Colonic mucosa (tissue), 4 donors: ENCODE data around the gene MAB21L2. TPM values are rescaled to one million over a fixed set of nuclear protein-coding genes. Genes with fewer than 3 reads are reported as not detected.
"Not testable (repeated sequence)": the region's sequence is repeated elsewhere in the genome, so short reads cannot be mapped to it uniquely, and the experiment has no call there.

Experiments used
- DNase-seq: peaks from one replicate; pipeline ENCODE4 v3.0.0-alpha.2; 2020
- H3K27ac ChIP-seq: fragments of 200-600 bp; one replicate; pipeline ENCODE4 v1.8.0; 2021
- H3K27me3 ChIP-seq: fragments of 200-600 bp; one replicate; pipeline ENCODE4 v1.8.0; 2021
- H3K36me3 ChIP-seq: fragments of 200-600 bp; one replicate; pipeline ENCODE4 v1.8.0; 2021
- H3K4me1 ChIP-seq: fragments of 200-600 bp; one replicate; pipeline ENCODE4 v1.8.0; 2021; ENCODE audit warnings: mild to moderate bottlenecking
- H3K4me3 ChIP-seq: fragments of 200-600 bp; one replicate; pipeline ENCODE4 v1.8.0; 2021
- H3K9ac ChIP-seq, 2 donors: one replicate each; pipeline ENCODE4 v1.7.0; 2013; ENCODE audit warnings: control low read depth in 2 of 2, low read depth in 2 of 2, low read length in 2 of 2
- H3K9me3 ChIP-seq: fragments of 200-600 bp; one replicate; pipeline ENCODE4 v1.8.0; 2021
- CTCF ChIP-seq: fragments of 200-600 bp; IDR thresholded peaks from one replicate; pipeline ENCODE4 v1.8.0; 2022; ENCODE audit warnings: antibody characterized with exemption, mild to moderate bottlenecking
- intact Hi-C: fragments of 100-400 bp; cut with DNase I; formaldehyde crosslinking; loops from one replicate; pipeline ENCODE4 v1.14.1; 2022
- total RNA-seq, 2 donors: library from RNA; stranded (reverse); fragmentation: NEBNext Ultra II Directional in 1 of 2; extraction: Animal tissue kit (Norgen Biotek cat#: 25700) in 1 of 2; gene quantifications; one replicate each; pipeline ENCODE4 v1.2.1, GENCODE V29; 2021
- donor health status: healthy.
- donor health status: DM: no; HTN: no; CAD: no.
- donor health status: DM: no; HTN: no; CAD: no.

MAB21L2 gene
- total RNA-seq, result 10 to 100 TPM in 1 of 2 donors, 1 to 10 TPM in 1; 2.0 to 27.5 TPM

GRCh38 chr4:150582146-150582872 is at the start of gene MAB21L2:
MAB21L2 (plus strand) TSS chr4:150582151; CDS start chr4:150583030, 879 bp downstream.
- no peaks in the 10 kb centered on the region for H3K36me3 ChIP-seq
- H3K27ac ChIP-seq, result peak within 1 kb of the TSS; percentile 62
- peak within 1 kb of the TSS; percentile 59 to 70 for H3K9ac ChIP-seq
- no peaks in the 10 kb centered on the region for H3K9me3 ChIP-seq
- no peaks in the 10 kb centered on the region for H3K27me3 ChIP-seq
- H3K4me3 ChIP-seq, result peak within 1 kb of the TSS; percentile 28
- intact Hi-C loops, result no loop called here
- no peaks in the 10 kb centered on the region for H3K4me1 ChIP-seq
- TF ChIP-seq CTCF, result no peak
- DNase-seq, result no peak

- Histone ChIP-seq H3K36me3 (no peaks in the 10 kb centered on the region), H3K9me3 (no peaks in the 10 kb centered on the region), H3K27ac (no peak overlapping the region), H3K4me3 (no peak overlapping the region), H3K27me3 (no peaks in the 10 kb centered on the region), H3K4me1 (no peaks in the 10 kb centered on the region), H3K9ac (no peak overlapping the region)
- no peak for TF ChIP-seq CTCF
- DNase-seq, result no peak
- intact Hi-C loops, result no loop called here
Observed at GRCh38 chr4:150533673-150534072, 48.3 kb upstream of the MAB21L2 start.

GRCh38 chr4:150534818-150535217 is 47.1 kb upstream of the MAB21L2 start:
- Histone ChIP-seq H3K27me3 (no peaks in the 10 kb centered on the region), H3K36me3 (no peaks in the 10 kb centered on the region), H3K4me3 (no peak overlapping the region), H3K4me1 (no peaks in the 10 kb centered on the region), H3K27ac (no peak overlapping the region), H3K9me3 (no peaks in the 10 kb centered on the region), H3K9ac (no peak overlapping the region)
- DNase-seq, result no peak
- intact Hi-C loops, result no loop called here
- TF ChIP-seq CTCF, result no peak

- DNase-seq, H3K9ac ChIP-seq, H3K4me3 ChIP-seq, H3K4me1 ChIP-seq, H3K27me3 ChIP-seq, intact Hi-C loops, H3K9me3 ChIP-seq, H3K36me3 ChIP-seq, H3K27ac ChIP-seq: not testable (repeated sequence)
Observed at GRCh38 chr4:150537911-150538310, 44.0 kb upstream of the MAB21L2 start.

GRCh38 chr4:150540536-150540935 is 41.4 kb upstream of the MAB21L2 start:
- no peak for TF ChIP-seq CTCF
- Histone ChIP-seq H3K4me3 (no peak overlapping the region), H3K27me3 (no peaks in the 10 kb centered on the region), H3K9ac (no peak overlapping the region), H3K4me1 (no peaks in the 10 kb centered on the region), H3K36me3 (no peaks in the 10 kb centered on the region), H3K27ac (no peak overlapping the region), H3K9me3 (no peaks in the 10 kb centered on the region)
- intact Hi-C loops, result no loop called here
- no peak for DNase-seq

- no peak for DNase-seq
- no peaks in the 10 kb centered on the region for H3K4me1 ChIP-seq
- H3K4me3 ChIP-seq, result no peak overlapping the region
- H3K9me3 ChIP-seq, result no peaks in the 10 kb centered on the region
- H3K9ac ChIP-seq, result no peak overlapping the region
- intact Hi-C loops, result no loop called here
- no peak for TF ChIP-seq CTCF
- H3K27ac ChIP-seq, result no peak overlapping the region
- H3K36me3 ChIP-seq, result no peaks in the 10 kb centered on the region
- H3K27me3 ChIP-seq, result no peaks in the 10 kb centered on the region
Observed at GRCh38 chr4:150540959-150541360, 41.0 kb upstream of the MAB21L2 start.
